ENCODE measurements around the gene SENP1. TPM values are rescaled to one million over a fixed set of nuclear protein-coding genes. Genes with fewer than 3 reads are reported as not detected.

Gene SENP1
- total and polyA plus RNA-seq, 2 experiments from 2014 or later, result 8.6 to 27.7 TPM

- DNase-seq (ENCODE audit: low spot score), result no peak
- peaks cover 95% of the 10 kb centered on the region for H3K27me3 ChIP-seq (ENCODE audit: insufficient read depth)
- peaks cover 75% of the 10 kb centered on the region for H3K27me3 Mint-ChIP-seq (ENCODE audit: insufficient read depth, low read depth, poor library complexity)
Observed at GRCh38 chr12:48032597-48032996, 73.3 kb downstream of the SENP1 start.

More at GRCh38 chr12:48032597-48032996, 73.3 kb downstream of the SENP1 start:
- Histone ChIP-seq H3K4me3 (no peak overlapping the region), H2AFZ (no peak overlapping the region), H3K36me3 (ENCODE audit: insufficient read depth) (no peaks in the 10 kb centered on the region), H3F3A (replicated peaks; ENCODE audit: low read depth) (no peaks in the 10 kb centered on the region), H4K20me1 (replicated peaks; ENCODE audit: insufficient read depth) (peaks cover 4% of the 10 kb centered on the region; the same call in 1 of the 2 replicates), H3K4me2 (no peak overlapping the region), H3K4me1 (ENCODE audit: insufficient read depth) (peaks cover 17% of the 10 kb centered on the region), H3K27ac (ENCODE audit: low read depth) (no peak overlapping the region), H3K9me2 (ENCODE audit: insufficient read depth) (peaks cover 15% of the 10 kb centered on the region), H3K79me2 (replicated peaks; ENCODE audit: insufficient read depth) (no peaks in the 10 kb centered on the region)
- no peak for ATAC-seq
- no peak for TF ChIP-seq ZNF462 (CRISPR knock-in tag; IDR thresholded peaks at IDR 0.05)
- no peak for TF ChIP-seq REST (IDR thresholded peaks at IDR 0.05; ENCODE audit: unreplicated experiment)
- TF ChIP-seq ETS1 (IDR thresholded peaks at IDR 0.05), result no peak
- TF ChIP-seq EZH2phosphoT487 (IDR thresholded peaks at IDR 0.05; ENCODE audit: unreplicated experiment), result no peak
- TF ChIP-seq ZNF114 (CRISPR knock-in tag; IDR thresholded peaks at IDR 0.05), result no peak
- TF ChIP-seq EZH2 (IDR thresholded peaks at IDR 0.05; ENCODE audit: low read depth, unreplicated experiment), result no peak
- no peak for TF ChIP-seq POLR2AphosphoS5 (IDR thresholded peaks at IDR 0.05; ENCODE audit: low read depth)
- Mint-ChIP-seq H3K27ac (no peak overlapping the region), H3K4me3 (no peak overlapping the region), H3K4me1 (peaks cover 31% of the 10 kb centered on the region), H3K9me3 (no peaks in the 10 kb centered on the region), H3K36me3 (ENCODE audit: low read depth) (no peaks in the 10 kb centered on the region)
